Measurements from ENCODE around the gene SLC25A45.
A peak's percentile ranks its signal among the peaks of the same experiment; 100 is the strongest.

- TF ChIP-seq POLR2A (IDR thresholded peaks at IDR 0.05), result peak; percentile 2 to 10
- TF ChIP-seq, protein P1, sequence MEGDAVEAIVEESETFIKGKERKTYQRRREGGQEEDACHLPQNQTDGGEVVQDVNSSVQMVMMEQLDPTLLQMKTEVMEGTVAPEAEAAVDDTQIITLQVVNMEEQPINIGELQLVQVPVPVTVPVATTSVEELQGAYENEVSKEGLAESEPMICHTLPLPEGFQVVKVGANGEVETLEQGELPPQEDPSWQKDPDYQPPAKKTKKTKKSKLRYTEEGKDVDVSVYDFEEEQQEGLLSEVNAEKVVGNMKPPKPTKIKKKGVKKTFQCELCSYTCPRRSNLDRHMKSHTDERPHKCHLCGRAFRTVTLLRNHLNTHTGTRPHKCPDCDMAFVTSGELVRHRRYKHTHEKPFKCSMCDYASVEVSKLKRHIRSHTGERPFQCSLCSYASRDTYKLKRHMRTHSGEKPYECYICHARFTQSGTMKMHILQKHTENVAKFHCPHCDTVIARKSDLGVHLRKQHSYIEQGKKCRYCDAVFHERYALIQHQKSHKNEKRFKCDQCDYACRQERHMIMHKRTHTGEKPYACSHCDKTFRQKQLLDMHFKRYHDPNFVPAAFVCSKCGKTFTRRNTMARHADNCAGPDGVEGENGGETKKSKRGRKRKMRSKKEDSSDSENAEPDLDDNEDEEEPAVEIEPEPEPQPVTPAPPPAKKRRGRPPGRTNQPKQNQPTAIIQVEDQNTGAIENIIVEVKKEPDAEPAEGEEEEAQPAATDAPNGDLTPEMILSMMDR (IDR thresholded peaks at IDR 0.05), result no peak
Measured at GRCh38 chr11:65428578-65429067, 46.2 kb upstream of the SLC25A45 start.

Data from heart left ventricle (tissue), 13 donors.